Heart left ventricle (tissue), 13 donors: Measurements from ENCODE around the gene LRRC32.

Experiments
- CTCF ChIP-seq, 12 donors: fragments of 200-600 bp; sonication (generic) in 4 of 12; IDR thresholded peaks; one replicate each; pipeline versions ENCODE4 v1.5.0 to v1.8.0; 2018 to 2022; ENCODE audit warnings: antibody characterized with exemption in 12 of 12, mild to moderate bottlenecking in 5 of 12
- POLR2A ChIP-seq, 2 donors: fragments of 450-650 bp; IDR thresholded peaks; one replicate each; pipeline ENCODE4 v1.6.1; 2017; ENCODE audit warnings: antibody characterized with exemption in 2 of 2, mild to moderate bottlenecking in 2 of 2, moderate library complexity in 2 of 2
- donor health status: ischemic (EF 13 %, LVEDD 7.1; RV severe dilation, severe dysfunction).
- donor health status: DM: no; HTN: yes; CAD: no.
- donor health status: DM: no; HTN: no; CAD: no.
- donor health status: ischemic (EF 25% LVEDD 6.9; RV normal size, moderate dysfunction).
- donor health status: ischemic (EF 25% LVEDD 5.7; RV mildly dilated, moderate dysfunction).
- donor health status: ischemic (EF 35%, LVEDD 5.7; RV mildly dilated, moderate dysfunction).
- donor health status: nonischemic (EF 11% LVEDD 7.7; RV severe dilation, severe dysfunction).
- donor health status: DM: yes; HTN: yes; CAD: no.
- donor health status: PGD.
- donor health status: ischemic (EF 29% LVEDD 5.4; RV normal size, mild dysfunction).
- donor health status: nonischemic (EF 23%, LVEDD 6.1; RV moderate dilation, normal function).

GRCh38 chr11:76613901-76614300 lies 56.6 kb downstream of the LRRC32 start:
- TF ChIP-seq POLR2A (IDR thresholded peaks at IDR 0.05), result no peak
- TF ChIP-seq CTCF (IDR thresholded peaks at IDR 0.05), result no peak
